D721Med (cell line): ENCODE measurements around the gene LGR4.

Experiments
- DNase-seq: peaks from one replicate; pipeline ENCODE4 v3.0.0; 2011; ENCODE audit warnings: low spot score; ENCODE audit not compliant: insufficient read length
- FAIRE-seq: peaks from 2 replicates; lab custom pipeline; 2011; peaks lifted over from hg19 to GRCh38; lab: Jason Lieb, UNC
- CTCF ChIP-seq: IDR thresholded peaks from 2 replicates; pipeline ENCODE4 v1.5.1; 2012; ENCODE audit warnings: mild to moderate bottlenecking, control low read depth; ENCODE audit not compliant: insufficient read depth; ENCODE audit errors: missing control alignments

LGR4 gene

GRCh38 chr11:27443746-27444507 is 28.7 kb downstream of the LGR4 start:
- DNase-seq (no peak), FAIRE-seq (no peak)
- TF ChIP-seq CTCF: no peak

DNA sequence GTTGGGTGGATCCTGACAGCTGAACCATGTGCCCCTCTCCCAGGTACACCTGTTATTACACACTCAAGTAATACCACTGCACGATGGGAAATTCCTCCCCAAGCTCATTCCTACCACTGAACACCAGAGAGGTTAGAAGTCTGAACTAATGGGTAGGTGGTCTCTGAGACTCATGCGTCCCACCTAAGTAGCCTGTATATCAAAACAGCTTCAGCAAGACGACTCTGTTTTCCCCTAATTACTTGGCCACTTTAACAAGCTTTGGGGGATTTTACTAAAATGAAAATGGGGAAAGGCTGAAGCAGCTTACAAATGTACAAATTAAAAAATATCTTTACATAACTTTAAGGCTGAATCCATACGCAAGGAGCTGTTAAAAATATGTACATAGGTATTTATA is 29.4 kb downstream of the LGR4 start:
- FAIRE-seq: no peak
- TF ChIP-seq CTCF: no peak

DNA sequence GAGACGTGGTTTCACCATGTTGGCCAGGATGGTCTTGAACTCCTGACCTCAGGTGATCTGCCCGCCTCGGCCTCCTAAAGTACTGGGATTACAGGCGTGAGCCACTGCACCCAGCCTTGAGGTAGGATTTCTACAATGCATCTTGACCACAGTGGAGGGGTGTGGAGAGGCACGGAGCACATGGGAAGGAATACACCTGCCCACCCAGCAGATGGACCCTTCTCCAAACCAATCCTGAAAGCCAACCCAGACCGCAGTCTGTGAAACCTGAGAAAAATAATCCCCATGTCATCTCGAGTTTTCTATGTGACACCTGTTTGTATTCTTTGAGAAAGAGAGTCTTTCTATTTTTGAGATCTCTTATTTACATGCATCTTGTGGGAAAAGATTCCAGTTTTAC is 32.5 kb downstream of the LGR4 start:
- FAIRE-seq (no peak), DNase-seq (no peak)
- TF ChIP-seq CTCF: no peak

More for the DNA sequence above, 29.4 kb downstream of the LGR4 start:
- no peak for DNase-seq

DNA sequence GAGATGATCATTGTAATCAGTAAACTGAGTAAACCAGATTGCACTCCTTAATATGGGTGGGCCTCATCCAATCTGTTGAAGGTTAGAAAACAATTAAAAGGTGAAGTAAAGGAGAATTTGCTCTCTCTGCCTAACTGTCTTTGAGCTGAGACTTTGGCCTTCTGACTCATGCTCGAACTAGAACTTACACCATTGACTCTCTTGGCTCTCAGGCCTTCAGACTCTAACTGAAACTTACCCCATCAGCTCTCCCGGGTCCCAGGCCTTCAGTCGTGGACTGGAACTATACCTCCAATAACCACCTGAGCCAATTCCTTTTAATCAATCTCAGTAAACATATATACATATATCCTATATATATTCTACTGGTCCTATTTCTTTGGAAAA is 34.0 kb downstream of the LGR4 start:
- no peak for TF ChIP-seq CTCF
- DNase-seq (no peak), FAIRE-seq (no peak)

DNA sequence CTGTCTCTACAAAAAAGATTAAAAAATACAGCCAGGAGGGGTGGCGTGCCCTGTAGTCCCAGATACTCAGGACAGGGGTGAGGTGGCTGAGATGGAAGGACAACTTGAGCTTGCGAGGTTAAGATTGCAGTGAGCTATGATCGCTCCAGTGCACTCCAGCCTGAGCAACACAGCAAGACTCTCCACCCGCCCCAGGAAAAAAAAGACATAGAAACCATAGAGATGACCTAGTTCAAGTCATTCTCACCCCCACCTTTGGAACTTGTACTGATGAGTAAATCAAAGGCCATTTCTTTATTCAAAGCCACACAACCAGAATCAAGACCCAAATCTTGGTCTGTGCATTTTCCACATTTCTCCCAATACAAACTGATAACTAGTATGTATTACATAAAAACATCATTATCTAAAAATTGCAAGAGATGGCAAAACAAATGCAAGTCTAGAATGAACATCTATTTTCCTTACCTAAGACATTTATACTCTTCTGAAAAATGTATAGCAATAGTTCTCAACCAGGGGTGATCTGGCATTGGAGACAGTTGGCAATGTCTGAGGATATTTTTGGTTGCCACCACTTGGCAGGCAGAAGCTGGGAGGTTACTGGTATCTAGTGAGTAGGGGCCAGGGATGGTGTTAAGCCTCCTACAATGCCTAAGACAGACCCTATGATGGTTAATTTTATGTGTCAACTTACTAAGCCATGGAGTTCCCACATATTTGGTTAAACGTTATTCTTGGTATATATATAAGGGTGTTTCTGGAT is 34.6 kb downstream of the LGR4 start:
- DNase-seq (no peak), FAIRE-seq (no peak)
- no peak for TF ChIP-seq CTCF

- TF ChIP-seq CTCF: no peak
- DNase-seq (no peak), FAIRE-seq (no peak)
Observed at GRCh38 chr11:27436916-27437315, 35.7 kb downstream of the LGR4 start.

DNA sequence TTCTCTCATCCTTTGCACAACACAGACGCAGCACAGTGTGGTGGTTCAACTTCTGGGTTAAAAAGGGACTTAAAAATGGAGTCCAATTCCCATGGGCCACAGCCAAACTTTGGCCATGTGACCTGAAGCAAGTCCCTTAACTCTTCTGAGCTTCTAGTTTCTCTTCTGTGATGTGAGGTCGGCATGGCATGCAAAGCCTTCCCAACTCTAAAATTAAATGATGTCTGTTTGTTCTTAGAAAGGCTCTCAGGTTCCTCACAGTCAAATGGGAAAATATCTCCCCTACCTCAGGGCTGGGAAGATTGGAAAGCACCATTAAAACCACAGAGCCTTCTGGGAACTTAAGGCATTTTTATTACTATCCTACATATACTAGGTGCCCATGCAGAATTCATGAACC is 38.8 kb downstream of the LGR4 start:
- no peak for TF ChIP-seq CTCF
- DNase-seq (no peak), FAIRE-seq (no peak)
